H1 (cell line): Measurements from ENCODE around the gene NOTCH2.

Experiments
- POLR2AphosphoS5 ChIP-seq: IDR thresholded peaks from 2 replicates; pipeline ENCODE4 v1.6.1; 2011; ENCODE audit warnings: low read depth, low read length
- TF ChIP-seq, protein P1 (sequence below): IDR thresholded peaks from 2 replicates; pipeline ENCODE4 v1.6.1; 2012; ENCODE audit warnings: inconsistent platforms

DNA sequence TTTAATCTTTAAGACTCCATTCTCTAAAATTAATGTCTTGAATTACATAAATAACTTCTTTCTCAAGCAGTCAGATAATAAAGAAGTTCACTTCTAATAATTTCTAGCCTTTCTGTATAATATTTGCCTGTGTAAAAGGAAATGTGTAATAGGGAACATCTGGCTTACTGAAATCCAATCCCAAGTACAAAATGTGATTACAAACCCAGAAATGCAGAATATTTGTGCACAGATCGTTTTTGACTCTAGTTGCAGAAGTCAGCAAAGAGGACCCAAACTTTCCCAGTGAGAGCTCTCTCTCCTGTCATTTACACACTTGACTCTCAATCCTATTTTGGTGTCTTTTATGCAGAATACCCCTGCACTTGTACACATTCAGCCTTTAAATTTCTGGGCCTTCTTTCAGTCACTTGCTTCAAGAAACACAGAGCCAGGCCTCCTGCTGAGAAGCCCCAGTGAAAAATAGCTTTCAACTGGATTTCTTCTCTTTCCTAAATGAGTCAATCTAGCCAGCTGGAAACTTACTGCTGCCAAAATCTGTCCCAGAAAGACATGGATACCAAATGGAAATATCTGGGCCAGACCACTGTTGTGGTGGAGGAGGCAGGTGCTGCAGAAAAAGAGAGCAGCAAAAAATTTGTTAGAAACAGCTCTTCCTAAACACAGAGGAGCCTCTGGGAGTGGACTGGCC is 104.6 kb downstream of the NOTCH2 start:
- TF ChIP-seq POLR2AphosphoS5, result no peak
- TF ChIP-seq, protein P1, sequence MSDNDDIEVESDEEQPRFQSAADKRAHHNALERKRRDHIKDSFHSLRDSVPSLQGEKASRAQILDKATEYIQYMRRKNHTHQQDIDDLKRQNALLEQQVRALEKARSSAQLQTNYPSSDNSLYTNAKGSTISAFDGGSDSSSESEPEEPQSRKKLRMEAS, result no peak
